Thyroid gland (tissue), 4 donors: Measurements from ENCODE around the gene SEC61B.

Experiments used
- POLR2A ChIP-seq, 2 donors: fragments of 450-650 bp; IDR thresholded peaks; one replicate each; pipeline ENCODE4 v1.6.1; 2017; ENCODE audit warnings: antibody characterized with exemption in 2 of 2, mild to moderate bottlenecking in 2 of 2, moderate library complexity in 1 of 2
- TF ChIP-seq, protein P1 (sequence below), 6 experiments: fragments of 200-600 bp in 3 of 6; fragments of 450-650 bp in 3 of 6; sonication (generic) in 3 of 6; IDR thresholded peaks; one replicate each; pipeline ENCODE4 v1.5.1; 2016 to 2019; ENCODE audit warnings: antibody characterized with exemption in 6 of 6, mild to moderate bottlenecking in 2 of 6, inconsistent platforms in 1 of 6, moderate library complexity in 1 of 6

DNA sequence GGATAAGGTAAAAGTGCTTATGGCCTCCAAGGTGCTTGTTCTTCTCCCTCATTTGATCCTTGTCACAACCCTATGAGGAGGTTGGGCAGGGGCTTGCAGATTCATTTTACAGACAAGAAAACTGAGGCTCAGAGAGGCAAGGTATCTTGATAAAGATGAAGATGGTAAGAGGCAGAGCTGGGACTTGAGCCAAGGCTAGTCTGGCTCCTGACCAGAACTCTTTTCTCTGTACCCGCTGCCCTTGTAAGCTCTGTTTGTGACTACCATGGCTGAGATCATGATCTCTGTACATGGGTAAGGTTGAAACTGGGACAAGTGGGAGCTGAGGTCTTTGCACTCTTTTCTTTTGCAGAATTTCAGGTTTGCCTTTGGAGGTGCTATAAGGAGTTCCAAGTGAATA, 33.6 kb downstream of the SEC61B start:
- TF ChIP-seq, protein P1, sequence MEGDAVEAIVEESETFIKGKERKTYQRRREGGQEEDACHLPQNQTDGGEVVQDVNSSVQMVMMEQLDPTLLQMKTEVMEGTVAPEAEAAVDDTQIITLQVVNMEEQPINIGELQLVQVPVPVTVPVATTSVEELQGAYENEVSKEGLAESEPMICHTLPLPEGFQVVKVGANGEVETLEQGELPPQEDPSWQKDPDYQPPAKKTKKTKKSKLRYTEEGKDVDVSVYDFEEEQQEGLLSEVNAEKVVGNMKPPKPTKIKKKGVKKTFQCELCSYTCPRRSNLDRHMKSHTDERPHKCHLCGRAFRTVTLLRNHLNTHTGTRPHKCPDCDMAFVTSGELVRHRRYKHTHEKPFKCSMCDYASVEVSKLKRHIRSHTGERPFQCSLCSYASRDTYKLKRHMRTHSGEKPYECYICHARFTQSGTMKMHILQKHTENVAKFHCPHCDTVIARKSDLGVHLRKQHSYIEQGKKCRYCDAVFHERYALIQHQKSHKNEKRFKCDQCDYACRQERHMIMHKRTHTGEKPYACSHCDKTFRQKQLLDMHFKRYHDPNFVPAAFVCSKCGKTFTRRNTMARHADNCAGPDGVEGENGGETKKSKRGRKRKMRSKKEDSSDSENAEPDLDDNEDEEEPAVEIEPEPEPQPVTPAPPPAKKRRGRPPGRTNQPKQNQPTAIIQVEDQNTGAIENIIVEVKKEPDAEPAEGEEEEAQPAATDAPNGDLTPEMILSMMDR (IDR thresholded peaks at IDR 0.05): no peak
- no peak for TF ChIP-seq POLR2A (IDR thresholded peaks at IDR 0.05)
